GM12865 (cell line): Measurements from ENCODE around the gene PLCB1.

Experiments used
- DNase-seq: peaks from one replicate; pipeline ENCODE4 v3.0.0; 2010; ENCODE audit warnings: low read depth
- H3K4me3 ChIP-seq: 2 replicates; pipeline ENCODE4 v1.5.1; 2011; ENCODE audit warnings: mild to moderate bottlenecking, low read depth, low read length, control low read depth
- CTCF ChIP-seq: IDR thresholded peaks from 2 replicates; pipeline ENCODE4 v1.5.1; 2011; ENCODE audit warnings: low read length, control low read depth, low read depth, inconsistent platforms; ENCODE audit not compliant: insufficient read depth; ENCODE audit errors: missing control alignments

PLCB1 gene

GRCh38 chr20:8242827-8243724 lies 111.0 kb downstream of the PLCB1 start:
- TF ChIP-seq CTCF: no peak
- DNase-seq: no peak
- no peak overlapping the region for H3K4me3 ChIP-seq

DNA sequence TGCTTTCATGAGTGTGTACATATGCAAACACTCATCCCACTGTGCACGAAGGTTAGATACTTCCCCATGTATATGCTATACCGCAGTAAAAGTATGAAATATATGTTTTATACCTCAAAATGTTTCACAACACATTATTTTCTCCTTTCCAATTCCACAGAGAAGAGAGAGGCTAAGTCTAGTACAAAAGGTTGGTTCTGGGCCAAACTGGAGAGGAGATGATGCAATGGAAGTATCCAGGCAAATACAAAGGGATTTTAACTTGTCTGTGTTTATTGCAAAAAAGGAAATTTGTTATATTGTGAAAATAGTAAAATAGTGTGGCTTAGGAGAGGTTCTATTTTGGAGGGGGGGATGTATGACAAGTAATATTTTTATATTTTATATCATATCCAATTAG lies 112.6 kb downstream of the PLCB1 start:
- H3K4me3 ChIP-seq: no peak overlapping the region
- TF ChIP-seq CTCF: no peak
- DNase-seq: no peak

DNA sequence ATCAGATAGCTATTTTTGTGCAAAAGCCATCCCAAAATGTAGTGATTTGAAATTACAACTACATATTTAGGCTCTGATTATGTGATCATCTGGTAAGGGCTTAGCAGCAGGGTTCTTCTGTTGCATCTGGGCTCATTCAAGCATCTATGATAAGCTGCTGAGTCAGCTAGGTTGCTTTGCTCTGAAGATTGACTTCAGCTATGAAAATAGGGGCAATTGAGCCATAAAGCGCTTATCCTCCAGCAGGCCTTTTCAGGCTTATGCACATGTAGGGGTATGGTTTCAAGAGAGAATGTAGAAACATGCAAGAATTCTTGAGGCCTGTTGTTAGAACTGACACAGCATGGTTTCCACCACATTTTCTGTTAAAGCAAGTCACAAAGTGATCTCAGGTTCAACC lies 114.1 kb downstream of the PLCB1 start:
- no peak for DNase-seq
- no peak for TF ChIP-seq CTCF
- no peak overlapping the region for H3K4me3 ChIP-seq

- H3K4me3 ChIP-seq: no peak overlapping the region
- no peak for TF ChIP-seq CTCF
- no peak for DNase-seq
Observed at GRCh38 chr20:8246716-8247115, 114.7 kb downstream of the PLCB1 start.

- TF ChIP-seq CTCF: no peak
- no peak overlapping the region for H3K4me3 ChIP-seq
- no peak for DNase-seq
Observed at GRCh38 chr20:8248051-8248450, 116.0 kb downstream of the PLCB1 start.

DNA sequence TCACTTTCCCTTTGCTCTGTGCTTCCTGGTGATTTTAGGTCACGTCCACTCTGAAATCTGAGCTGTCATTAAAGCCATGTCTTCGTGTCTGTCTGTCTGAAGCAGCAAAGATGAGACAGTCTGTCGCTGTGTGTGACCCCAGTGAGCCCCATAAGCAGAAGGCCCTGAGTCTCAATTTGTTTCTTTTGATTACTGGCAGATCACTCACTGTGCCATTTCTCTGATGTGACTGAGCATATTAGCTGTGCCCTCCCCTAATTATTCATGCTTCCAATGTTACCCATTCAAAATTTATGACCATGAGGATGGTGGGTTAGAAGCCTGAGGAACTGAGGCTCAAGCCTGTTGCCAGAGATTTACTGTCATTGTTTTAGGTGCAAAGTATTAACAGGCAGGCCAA lies 117.6 kb downstream of the PLCB1 start:
- no peak for DNase-seq
- TF ChIP-seq CTCF: no peak
- no peak overlapping the region for H3K4me3 ChIP-seq
